Measurements from ENCODE around the gene PBX1.

- TF ChIP-seq CTCF (conservative IDR thresholded peaks at IDR 0.05; ENCODE audit: low read depth in 2 of 2) (no peak), EZH2 (IDR thresholded peaks at IDR 0.05; ENCODE audit: low read depth, unreplicated experiment) (no peak), POLR2AphosphoS5 (IDR thresholded peaks at IDR 0.05; ENCODE audit: low read depth) (no peak), EZH2phosphoT487 (IDR thresholded peaks at IDR 0.05; ENCODE audit: unreplicated experiment) (no peak)
Observed at GRCh38 chr1:164583835-164584539, 25.0 kb downstream of the PBX1 start.

All from GM23338 (cell line).